GM12878 (cell line): ENCODE data around the gene ALG11.

Source experiments
- CBX5 ChIP-seq: sonication (generic); IDR thresholded peaks from 2 replicates; pipeline ENCODE4 v1.6.1; 2016; ENCODE audit warnings: low read depth, moderate library complexity, mild to moderate bottlenecking, inconsistent platforms
- PBX3 ChIP-seq: IDR thresholded peaks from 2 replicates; pipeline ENCODE4 v1.6.1; 2011; ENCODE audit warnings: mild to moderate bottlenecking, low read depth, low read length, moderate library complexity; ENCODE audit not compliant: insufficient replicate concordance
- SIN3A ChIP-seq: IDR thresholded peaks from 2 replicates; pipeline ENCODE4 v1.6.1; 2012; ENCODE audit warnings: low read depth, low read length, improper control_type of control experiment
- SRF ChIP-seq, 2 experiments: IDR thresholded peaks; 2 replicates each; pipeline ENCODE4 v1.6.1; 2011; ENCODE audit warnings: low read depth in 2 of 2, low read length in 2 of 2, mild to moderate bottlenecking in 1 of 2, moderate library complexity in 1 of 2
- STAT3 ChIP-seq: IDR thresholded peaks from 2 replicates; pipeline ENCODE4 v1.6.1; 2011; ENCODE audit warnings: low read depth, low read length, improper control_type of control experiment
- YY1 ChIP-seq: IDR thresholded peaks from 2 replicates; pipeline ENCODE4 v1.6.1; 2011; ENCODE audit warnings: low read depth, mild to moderate bottlenecking, low read length
- TF ChIP-seq, protein P1 (sequence below): IDR thresholded peaks from 2 replicates; pipeline ENCODE4 v1.6.1; 2012; ENCODE audit warnings: low read depth, low read length, improper control_type of control experiment
- TF ChIP-seq, protein P2 (sequence below): fragments of 450-650 bp; IDR thresholded peaks from 2 replicates; pipeline ENCODE4 v1.6.1; 2016; ENCODE audit warnings: mild to moderate bottlenecking, moderate library complexity, borderline replicate concordance

GRCh38 chr13:51996641-51997040, 15.6 kb upstream of the ALG11 start:
- TF ChIP-seq SRF (IDR thresholded peaks at IDR 0.05; ENCODE audit: low read depth in 2 of 2, low read length in 2 of 2) (no peak), STAT3 (no peak), CBX5 (no peak), YY1 (no peak), PBX3 (no peak), SIN3A (no peak)
- TF ChIP-seq, protein P1, sequence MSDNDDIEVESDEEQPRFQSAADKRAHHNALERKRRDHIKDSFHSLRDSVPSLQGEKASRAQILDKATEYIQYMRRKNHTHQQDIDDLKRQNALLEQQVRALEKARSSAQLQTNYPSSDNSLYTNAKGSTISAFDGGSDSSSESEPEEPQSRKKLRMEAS: no peak
- TF ChIP-seq, protein P2, sequence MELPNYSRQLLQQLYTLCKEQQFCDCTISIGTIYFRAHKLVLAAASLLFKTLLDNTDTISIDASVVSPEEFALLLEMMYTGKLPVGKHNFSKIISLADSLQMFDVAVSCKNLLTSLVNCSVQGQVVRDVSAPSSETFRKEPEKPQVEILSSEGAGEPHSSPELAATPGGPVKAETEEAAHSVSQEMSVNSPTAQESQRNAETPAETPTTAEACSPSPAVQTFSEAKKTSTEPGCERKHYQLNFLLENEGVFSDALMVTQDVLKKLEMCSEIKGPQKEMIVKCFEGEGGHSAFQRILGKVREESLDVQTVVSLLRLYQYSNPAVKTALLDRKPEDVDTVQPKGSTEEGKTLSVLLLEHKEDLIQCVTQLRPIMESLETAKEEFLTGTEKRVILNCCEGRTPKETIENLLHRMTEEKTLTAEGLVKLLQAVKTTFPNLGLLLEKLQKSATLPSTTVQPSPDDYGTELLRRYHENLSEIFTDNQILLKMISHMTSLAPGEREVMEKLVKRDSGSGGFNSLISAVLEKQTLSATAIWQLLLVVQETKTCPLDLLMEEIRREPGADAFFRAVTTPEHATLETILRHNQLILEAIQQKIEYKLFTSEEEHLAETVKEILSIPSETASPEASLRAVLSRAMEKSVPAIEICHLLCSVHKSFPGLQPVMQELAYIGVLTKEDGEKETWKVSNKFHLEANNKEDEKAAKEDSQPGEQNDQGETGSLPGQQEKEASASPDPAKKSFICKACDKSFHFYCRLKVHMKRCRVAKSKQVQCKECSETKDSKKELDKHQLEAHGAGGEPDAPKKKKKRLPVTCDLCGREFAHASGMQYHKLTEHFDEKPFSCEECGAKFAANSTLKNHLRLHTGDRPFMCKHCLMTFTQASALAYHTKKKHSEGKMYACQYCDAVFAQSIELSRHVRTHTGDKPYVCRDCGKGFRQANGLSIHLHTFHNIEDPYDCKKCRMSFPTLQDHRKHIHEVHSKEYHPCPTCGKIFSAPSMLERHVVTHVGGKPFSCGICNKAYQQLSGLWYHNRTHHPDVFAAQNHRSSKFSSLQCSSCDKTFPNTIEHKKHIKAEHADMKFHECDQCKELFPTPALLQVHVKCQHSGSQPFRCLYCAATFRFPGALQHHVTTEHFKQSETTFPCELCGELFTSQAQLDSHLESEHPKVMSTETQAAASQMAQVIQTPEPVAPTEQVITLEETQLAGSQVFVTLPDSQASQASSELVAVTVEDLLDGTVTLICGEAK: no peak
